ENCODE results near the gene MIXL1. TPM values are rescaled to one million over a fixed set of nuclear protein-coding genes. Genes with fewer than 3 reads are reported as not detected.

MIXL1 gene
- total RNA-seq, 1 experiment from 2014 or later: not detected

DNA sequence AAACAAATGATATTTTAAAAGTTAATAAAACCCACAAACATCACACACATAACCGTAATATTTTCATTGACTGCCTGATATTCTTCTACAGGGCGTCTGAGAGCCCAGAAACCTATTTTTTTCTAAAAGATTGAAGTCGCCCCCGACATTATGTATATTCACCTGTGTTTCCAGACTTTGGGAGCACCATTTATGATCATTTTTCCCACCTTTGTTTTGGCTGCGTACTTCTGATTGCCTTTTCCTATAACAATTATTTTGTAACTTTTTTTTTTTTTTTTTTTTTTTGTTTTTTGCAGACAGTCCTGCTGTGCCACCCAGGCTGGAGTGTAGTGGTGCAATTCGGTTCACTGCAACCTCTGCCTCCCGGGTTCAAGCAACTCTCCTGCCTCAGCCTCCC lies 36.1 kb upstream of the MIXL1 start:
- Mint-ChIP-seq H3K27ac (ENCODE audit: low read depth, unreplicated experiment) (no peak overlapping the region), H3K36me3 (ENCODE audit: insufficient read depth, unreplicated experiment) (peaks cover 7% of the 10 kb centered on the region), H3K27me3 (ENCODE audit: insufficient read depth, unreplicated experiment) (no peaks in the 10 kb centered on the region), H3K9me3 (ENCODE audit: unreplicated experiment) (no peaks in the 10 kb centered on the region), H3K4me3 (ENCODE audit: unreplicated experiment) (peak overlapping the region; percentile 93), H3K4me1 (ENCODE audit: insufficient read depth, unreplicated experiment) (peaks cover 25% of the 10 kb centered on the region)
- BruUV-seq (replicated peaks): no TSS peak
- TF ChIP-seq, protein P1, sequence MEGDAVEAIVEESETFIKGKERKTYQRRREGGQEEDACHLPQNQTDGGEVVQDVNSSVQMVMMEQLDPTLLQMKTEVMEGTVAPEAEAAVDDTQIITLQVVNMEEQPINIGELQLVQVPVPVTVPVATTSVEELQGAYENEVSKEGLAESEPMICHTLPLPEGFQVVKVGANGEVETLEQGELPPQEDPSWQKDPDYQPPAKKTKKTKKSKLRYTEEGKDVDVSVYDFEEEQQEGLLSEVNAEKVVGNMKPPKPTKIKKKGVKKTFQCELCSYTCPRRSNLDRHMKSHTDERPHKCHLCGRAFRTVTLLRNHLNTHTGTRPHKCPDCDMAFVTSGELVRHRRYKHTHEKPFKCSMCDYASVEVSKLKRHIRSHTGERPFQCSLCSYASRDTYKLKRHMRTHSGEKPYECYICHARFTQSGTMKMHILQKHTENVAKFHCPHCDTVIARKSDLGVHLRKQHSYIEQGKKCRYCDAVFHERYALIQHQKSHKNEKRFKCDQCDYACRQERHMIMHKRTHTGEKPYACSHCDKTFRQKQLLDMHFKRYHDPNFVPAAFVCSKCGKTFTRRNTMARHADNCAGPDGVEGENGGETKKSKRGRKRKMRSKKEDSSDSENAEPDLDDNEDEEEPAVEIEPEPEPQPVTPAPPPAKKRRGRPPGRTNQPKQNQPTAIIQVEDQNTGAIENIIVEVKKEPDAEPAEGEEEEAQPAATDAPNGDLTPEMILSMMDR (IDR thresholded peaks at IDR 0.05; ENCODE audit: unreplicated experiment): no peak
- ChIA-PET CTCF (interaction anchor here (0.8 to 1.2 kb wide), 3 partner anchors 9 to 62 kb away, joined by 3 to 7 read pairs (median 4); no protein-coding TSS in a partner anchor), POLR2A (interaction anchor here (0.8 to 7.0 kb wide), 8 partner anchors 15 to 220 kb away, joined by 3 to 67 read pairs (median 4); partner anchors contain the start of genes LIN9 and PARP1)
- intact Hi-C loops (cut with micrococcal nuclease): loop anchor here (2.0 to 5.0 kb wide), 2 partner anchors 125 to 219 kb away; partner anchors contain the start of gene H3-3A
- DNase-seq (ENCODE audit: unreplicated experiment): no peak

GRCh38 chr1:226195144-226195543 lies 28.3 kb upstream of the MIXL1 start:
- Mint-ChIP-seq H3K36me3 (ENCODE audit: insufficient read depth, unreplicated experiment) (no peaks in the 10 kb centered on the region), H3K4me3 (ENCODE audit: unreplicated experiment) (no peak overlapping the region), H3K27me3 (ENCODE audit: insufficient read depth, unreplicated experiment) (peaks cover 8% of the 10 kb centered on the region), H3K4me1 (ENCODE audit: insufficient read depth, unreplicated experiment) (no peaks in the 10 kb centered on the region), H3K9me3 (ENCODE audit: unreplicated experiment) (no peaks in the 10 kb centered on the region), H3K27ac (ENCODE audit: low read depth, unreplicated experiment) (no peak overlapping the region)
- POLR2A ChIA-PET: interaction anchor here (1.1 kb wide), 1 partner anchor 9 kb away, joined by 3 read pairs; no protein-coding TSS in a partner anchor
- CTCF ChIA-PET: interaction anchor here (1.0 to 9.8 kb wide), 7 partner anchors 14 to 138 kb away, joined by 3 to 207 read pairs (median 7); no protein-coding TSS in a partner anchor
- no TSS peak for BruUV-seq (replicated peaks)
- peak; percentile 30 for DNase-seq (ENCODE audit: unreplicated experiment)
- intact Hi-C loops (cut with micrococcal nuclease): no loop called here
- TF ChIP-seq, protein P1 (IDR thresholded peaks at IDR 0.05; ENCODE audit: unreplicated experiment): no peak

- CTCF ChIA-PET: interaction anchor here (0.8 to 9.8 kb wide), 11 partner anchors 8 to 208 kb away, joined by 3 to 207 read pairs (median 6); partner anchors contain the start of gene PARP1
Measured at GRCh38 chr1:226199971-226200370, 23.5 kb upstream of the MIXL1 start.

DNA sequence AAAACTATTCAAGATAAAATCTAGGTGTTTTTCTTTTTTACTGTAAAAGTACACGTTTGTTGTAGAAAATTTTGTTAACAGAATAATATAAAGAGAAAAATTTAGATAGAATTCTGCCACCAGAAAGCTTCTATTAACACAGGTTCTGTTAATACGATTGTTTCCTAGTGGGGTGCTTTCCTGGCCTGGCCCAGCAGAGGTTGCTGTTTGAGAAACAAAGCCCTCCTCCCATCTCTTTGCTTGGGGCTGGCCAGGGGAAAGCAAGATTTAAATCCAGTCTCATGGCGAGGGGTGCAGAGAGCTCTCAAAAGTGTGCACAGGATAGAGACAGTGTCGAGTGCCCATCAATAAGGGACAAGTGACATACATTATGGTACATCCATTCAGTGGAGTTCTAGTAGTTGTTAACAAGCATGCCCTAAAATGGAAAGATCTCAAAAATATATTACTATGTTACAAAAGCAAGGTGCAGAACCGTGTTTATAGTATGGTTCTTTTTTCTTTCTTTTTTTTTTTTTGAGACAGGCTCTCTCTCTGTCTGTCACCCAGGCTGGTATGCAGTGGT lies 22.4 kb upstream of the MIXL1 start:
- Mint-ChIP-seq H3K9me3 (ENCODE audit: unreplicated experiment) (no peaks in the 10 kb centered on the region), H3K4me1 (ENCODE audit: insufficient read depth, unreplicated experiment) (no peaks in the 10 kb centered on the region), H3K27me3 (ENCODE audit: insufficient read depth, unreplicated experiment) (peaks cover 13% of the 10 kb centered on the region), H3K36me3 (ENCODE audit: insufficient read depth, unreplicated experiment) (no peaks in the 10 kb centered on the region), H3K27ac (ENCODE audit: low read depth, unreplicated experiment) (no peak overlapping the region), H3K4me3 (ENCODE audit: unreplicated experiment) (no peak overlapping the region)
- BruUV-seq (replicated peaks): no TSS peak
- ChIA-PET CTCF (interaction anchor here (0.6 to 9.8 kb wide), 16 partner anchors 9 to 207 kb away, joined by 3 to 207 read pairs (median 3); partner anchors contain the start of genes LIN9 and PARP1), POLR2A (interaction anchor here (1.0 to 2.0 kb wide), 3 partner anchors 10 to 108 kb away, joined by 4 to 6 read pairs (median 6); partner anchors contain the start of gene LIN9)
- TF ChIP-seq, protein P1 (IDR thresholded peaks at IDR 0.05; ENCODE audit: unreplicated experiment): peak; percentile 39
- intact Hi-C loops (cut with micrococcal nuclease): loop anchor here (1.0 kb wide), 2 partner anchors 76 to 132 kb away; no protein-coding TSS in a partner anchor
- peak; percentile 54 for DNase-seq (ENCODE audit: unreplicated experiment)

More at GRCh38 chr1:226199971-226200370, 23.5 kb upstream of the MIXL1 start:
- H3K4me1 Mint-ChIP-seq (ENCODE audit: insufficient read depth, unreplicated experiment): no peaks in the 10 kb centered on the region
- no peak overlapping the region for H3K27ac Mint-ChIP-seq (ENCODE audit: low read depth, unreplicated experiment)
- POLR2A ChIA-PET: interaction anchor here (0.6 to 2.0 kb wide), 4 partner anchors 12 to 367 kb away, joined by 3 to 6 read pairs (median 4); partner anchors contain the start of gene LIN9
- H3K4me3 Mint-ChIP-seq (ENCODE audit: unreplicated experiment): no peak overlapping the region
- no TSS peak for BruUV-seq (replicated peaks)
- intact Hi-C loops (cut with micrococcal nuclease): no loop called here
- no peaks in the 10 kb centered on the region for H3K36me3 Mint-ChIP-seq (ENCODE audit: insufficient read depth, unreplicated experiment)
- H3K9me3 Mint-ChIP-seq (ENCODE audit: unreplicated experiment): no peaks in the 10 kb centered on the region
- no peak for DNase-seq (ENCODE audit: unreplicated experiment)
- peaks cover 13% of the 10 kb centered on the region for H3K27me3 Mint-ChIP-seq (ENCODE audit: insufficient read depth, unreplicated experiment)
- TF ChIP-seq, protein P1 (IDR thresholded peaks at IDR 0.05; ENCODE audit: unreplicated experiment): no peak
